ENCODE measurements around the gene SRSF7.
"Not testable (repeated sequence)": the region's sequence is repeated elsewhere in the genome, so short reads cannot be mapped to it uniquely, and the experiment has no call there.

SRSF7 gene

DNA sequence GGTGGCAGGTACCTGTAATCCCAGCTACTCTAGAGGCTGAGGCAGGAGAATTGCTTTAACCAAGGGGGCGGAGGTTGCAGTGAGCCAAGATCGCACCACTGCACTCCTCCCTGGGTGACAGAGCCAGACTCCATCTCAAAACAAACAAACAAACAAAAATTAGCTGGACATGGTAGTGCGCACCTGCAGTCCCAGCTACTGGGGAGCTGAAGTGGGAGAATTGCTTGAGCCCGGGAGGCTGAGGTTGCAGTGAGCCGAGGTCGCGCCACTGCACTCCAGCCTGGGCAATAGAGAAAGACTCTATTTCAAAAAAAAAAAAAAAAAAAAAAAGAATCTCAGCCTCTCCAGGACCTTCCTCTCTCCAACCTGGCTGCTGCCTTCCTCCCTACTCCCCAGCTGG, 20.1 kb downstream of the SRSF7 start:
- no peak for FAIRE-seq

DNA sequence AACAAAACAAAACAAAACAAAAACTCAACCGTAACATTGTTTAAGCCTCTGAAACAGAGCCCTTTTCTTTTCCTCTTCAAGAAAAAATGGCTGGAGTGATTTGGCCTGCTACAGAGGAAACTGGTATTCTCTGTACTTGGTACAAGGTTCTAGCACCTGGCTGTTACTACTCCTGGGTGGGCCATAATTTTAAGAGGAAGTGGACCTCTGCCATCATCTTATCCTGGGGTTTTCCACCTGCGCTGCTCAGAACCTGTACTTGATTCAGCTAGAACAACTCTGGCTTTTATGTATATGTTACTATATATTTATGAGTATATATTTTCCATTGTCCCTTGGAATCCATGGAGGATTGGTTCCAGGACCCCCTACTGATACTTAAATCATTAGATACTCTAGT, 22.5 kb downstream of the SRSF7 start:
- no peak for FAIRE-seq

GRCh38 chr2:38727661-38728060, 23.5 kb downstream of the SRSF7 start:
- no peak for FAIRE-seq

DNA sequence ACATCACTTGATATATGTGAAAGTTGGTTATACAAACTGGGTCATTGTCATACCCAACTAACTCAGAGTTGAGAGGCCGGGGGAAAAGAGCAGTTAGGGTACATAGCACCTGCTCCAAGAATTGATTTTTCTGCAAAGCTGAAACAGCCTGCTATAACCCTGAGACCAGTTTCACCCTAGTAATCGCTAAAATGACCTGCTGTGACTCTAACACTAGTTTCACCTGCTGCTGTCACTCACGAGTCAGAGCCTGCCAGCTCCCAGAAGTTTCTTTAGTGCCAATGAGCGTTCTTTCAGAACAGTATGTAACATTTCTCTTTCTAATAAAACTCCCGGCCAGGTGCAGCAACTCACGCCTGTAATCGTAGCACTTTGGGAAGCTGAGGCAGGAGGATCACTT, 28.0 kb downstream of the SRSF7 start:
- no peak for FAIRE-seq

GRCh38 chr2:38722271-38723061, 28.7 kb downstream of the SRSF7 start:
- FAIRE-seq = no peak

GRCh38 chr2:38720613-38721241, 30.4 kb downstream of the SRSF7 start:
- FAIRE-seq = no peak

DNA sequence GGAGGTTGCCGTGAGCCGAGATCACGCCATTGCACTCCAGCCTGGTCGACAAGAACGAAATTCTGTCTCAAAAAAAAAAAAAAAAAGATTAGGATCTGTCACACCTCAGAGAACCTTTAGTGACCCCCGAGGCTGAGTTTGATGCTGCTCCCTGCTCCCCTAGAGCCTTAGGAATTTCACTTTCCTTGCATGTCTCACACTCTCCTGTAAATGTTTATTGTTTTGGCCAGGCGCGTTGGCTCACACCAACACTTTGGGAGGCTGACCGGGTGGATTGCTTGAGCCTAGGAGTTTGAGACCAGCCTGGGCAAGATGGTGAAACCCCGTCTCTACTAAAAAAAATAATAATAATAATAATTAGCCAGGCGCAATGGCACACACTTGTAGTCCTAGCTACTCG, 31.5 kb downstream of the SRSF7 start:
- FAIRE-seq = no peak

GRCh38 chr2:38718601-38719000, 32.6 kb downstream of the SRSF7 start:
- no peak for FAIRE-seq

DNA sequence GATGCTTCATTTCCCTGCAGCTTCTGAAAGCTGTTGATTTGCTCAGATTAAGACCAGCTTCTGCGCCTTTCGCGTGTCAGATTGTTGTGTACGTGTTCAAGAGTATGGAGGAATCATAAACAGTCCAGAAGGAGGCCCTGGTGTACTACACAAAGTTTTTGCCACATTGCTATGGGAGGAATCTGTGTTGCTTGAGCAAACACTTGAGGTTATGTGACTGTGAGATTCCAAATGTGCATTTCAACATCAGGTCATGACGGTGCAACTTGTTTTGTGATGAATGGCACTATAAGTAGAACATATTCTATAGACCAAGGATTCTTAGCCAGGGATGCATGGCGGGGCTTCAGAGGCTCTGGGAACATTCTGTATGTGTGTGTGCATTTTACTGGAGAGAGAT, 35.0 kb downstream of the SRSF7 start:
- no peak for FAIRE-seq

- not testable (repeated sequence) for FAIRE-seq
Observed at GRCh38 chr2:38714941-38715340, 36.2 kb downstream of the SRSF7 start.

DNA sequence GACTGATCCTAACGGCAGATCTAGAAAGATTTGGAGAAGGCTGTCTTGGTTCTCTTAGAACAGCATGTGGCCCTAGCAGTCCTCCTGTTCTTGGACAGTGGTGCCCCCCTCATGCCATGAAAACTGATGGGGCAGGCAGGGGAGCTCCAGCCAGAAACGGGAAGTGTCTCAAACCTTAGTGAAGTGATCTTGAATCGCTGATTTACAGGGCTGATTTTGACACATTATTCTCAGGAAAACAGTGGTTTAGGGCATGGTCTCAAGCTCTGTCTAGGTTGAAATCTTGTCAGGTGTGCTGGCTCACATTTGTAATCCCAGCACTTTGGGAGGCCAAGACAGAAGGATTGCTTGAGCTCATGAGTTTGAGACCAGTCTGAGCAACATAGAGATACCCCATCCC, 37.8 kb downstream of the SRSF7 start:
- FAIRE-seq = no peak

- no peak for FAIRE-seq
Observed at GRCh38 chr2:38712871-38713270, 38.3 kb downstream of the SRSF7 start.

DNA sequence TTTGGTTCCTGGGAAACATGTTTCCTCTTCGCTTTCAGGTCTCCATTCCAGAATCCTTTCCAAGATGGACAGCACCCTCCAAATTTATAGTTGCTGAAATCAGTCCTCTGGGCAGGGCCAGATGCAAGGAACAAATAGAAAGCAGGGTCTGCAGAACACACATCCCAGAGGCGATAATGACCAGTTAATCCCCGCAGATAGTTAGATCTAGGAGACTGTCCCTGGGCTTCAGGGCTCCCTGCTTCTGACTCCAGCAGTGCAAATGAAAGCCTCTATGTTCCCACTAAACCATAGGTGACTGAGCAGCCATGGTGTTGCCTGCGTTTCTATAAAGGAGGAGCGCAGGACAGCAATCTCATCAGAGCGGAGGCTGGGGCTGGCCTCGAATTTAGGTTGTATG, 38.7 kb downstream of the SRSF7 start:
- FAIRE-seq = no peak

GRCh38 chr2:38711558-38711957, 39.6 kb downstream of the SRSF7 start:
- no peak for FAIRE-seq

DNA sequence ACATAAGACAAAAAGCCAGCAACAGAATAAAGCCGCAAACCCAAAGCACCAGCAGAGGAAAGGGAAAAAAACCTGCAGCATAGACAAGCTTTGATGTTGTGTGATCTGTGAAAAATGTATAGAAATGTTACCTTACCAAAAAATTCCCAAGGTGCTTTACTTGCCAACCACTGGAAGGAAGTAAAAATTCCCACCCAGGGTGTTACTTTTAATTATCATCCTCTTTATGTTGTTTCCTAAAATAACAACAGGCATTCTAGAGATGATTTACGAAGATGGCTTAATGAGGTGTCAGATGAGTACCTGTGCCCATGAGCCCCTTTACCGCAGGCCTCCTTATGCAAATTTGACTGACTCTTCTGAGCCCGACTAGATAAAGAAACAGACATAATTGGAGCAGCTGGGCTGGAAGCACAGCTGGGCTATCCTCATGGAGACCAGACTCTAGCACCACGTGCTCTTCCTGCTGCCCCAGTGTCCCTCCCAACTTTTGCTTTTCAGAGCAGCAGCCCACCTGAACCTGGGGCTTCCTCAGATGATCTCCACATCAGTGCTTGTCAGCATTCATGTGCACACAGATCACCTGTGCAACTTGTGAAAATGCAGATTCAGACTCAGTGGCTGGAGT, 41.5 kb downstream of the SRSF7 start:
- FAIRE-seq = no peak

DNA sequence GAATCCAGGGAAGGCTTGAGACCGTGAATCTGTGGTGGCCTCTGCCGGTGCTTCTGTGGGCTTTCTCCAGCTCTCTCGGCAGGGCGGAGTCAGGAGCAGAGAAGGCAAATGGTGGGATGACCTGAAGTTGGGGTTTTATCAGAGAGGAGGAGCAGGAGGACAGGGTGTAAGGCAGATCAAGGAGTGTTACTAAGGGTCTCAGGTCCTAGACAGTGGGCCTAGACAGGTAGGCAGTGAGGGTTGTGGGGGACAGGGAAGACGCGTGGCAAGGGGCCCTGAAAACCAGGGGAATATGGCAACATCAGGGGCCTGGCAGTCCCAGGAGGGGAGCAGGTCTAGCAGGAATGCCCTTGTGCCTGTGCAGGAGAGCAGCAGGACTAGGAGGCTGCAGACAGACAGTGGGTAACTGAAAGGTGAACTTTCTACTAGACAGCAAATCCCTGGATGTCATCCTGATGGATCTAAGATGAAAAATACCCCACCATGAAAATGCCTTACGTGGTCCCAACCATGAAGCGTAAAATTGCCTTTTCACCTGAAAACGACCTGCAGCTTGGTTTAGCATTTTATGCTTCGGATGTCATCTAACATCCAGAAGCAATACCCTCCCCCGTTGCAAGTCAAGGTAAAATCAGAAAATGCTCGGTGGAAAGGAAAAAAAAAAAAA, 42.1 kb downstream of the SRSF7 start:
- no peak for FAIRE-seq

GRCh38 chr2:38708491-38708890, 42.7 kb downstream of the SRSF7 start:
- not testable (repeated sequence) for FAIRE-seq

GRCh38 chr2:38706846-38707345, 44.3 kb downstream of the SRSF7 start:
- no peak for FAIRE-seq

DNA sequence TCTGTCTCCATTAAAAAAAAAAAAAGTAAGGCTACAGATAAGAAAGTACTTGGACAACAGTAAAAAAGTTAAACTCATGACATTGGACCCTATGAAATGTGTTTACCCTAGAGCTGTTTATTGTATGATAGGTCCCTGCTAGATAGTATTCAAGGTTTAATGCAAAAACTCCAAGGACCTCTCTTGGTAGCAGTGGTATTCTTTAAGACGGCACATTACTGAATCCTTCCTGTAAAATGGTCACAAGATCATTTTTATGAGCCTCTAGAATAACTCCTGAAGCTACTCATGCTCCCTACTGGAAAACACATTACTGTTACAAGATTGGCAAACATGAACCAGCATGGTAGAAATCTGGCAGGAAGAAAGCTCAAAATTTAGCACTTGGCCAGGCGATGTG, 46.5 kb downstream of the SRSF7 start:
- FAIRE-seq = no peak

DNA sequence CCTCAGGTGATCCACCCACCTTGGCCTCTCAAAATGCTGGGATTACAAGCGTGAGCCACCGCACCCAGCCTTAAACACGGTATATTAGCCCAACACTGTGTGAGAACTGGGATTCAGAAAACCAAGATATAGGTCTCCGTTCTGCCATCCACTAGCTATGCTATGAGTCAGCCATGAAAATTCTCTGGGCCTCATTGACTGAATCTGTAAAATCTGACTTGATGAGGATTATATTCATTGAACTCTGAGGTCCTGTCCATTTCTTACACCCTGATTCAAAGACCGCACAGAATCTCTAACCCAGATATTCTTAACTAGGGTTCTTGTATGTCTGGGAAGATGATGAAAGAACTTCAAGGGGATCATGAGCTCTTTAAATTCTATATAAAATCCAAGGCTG, 47.8 kb downstream of the SRSF7 start:
- FAIRE-seq = not testable (repeated sequence)

- FAIRE-seq = no peak
Observed at GRCh38 chr2:38702413-38702812, 48.7 kb downstream of the SRSF7 start.

- FAIRE-seq = no peak
Observed at GRCh38 chr2:38701542-38701941, 49.6 kb downstream of the SRSF7 start.

GRCh38 chr2:38700881-38701458, 50.2 kb downstream of the SRSF7 start:
- no peak for FAIRE-seq

Measured in islet of Langerhans (tissue), 1 donor.